Kidney capillary endothelial cell (primary cell): ENCODE data around the gene CMA1.

Experiments used
- DNase-seq: peaks from one replicate; pipeline ENCODE4 v3.0.0-alpha.2; 2018; ENCODE audit warnings: low spot score

The CMA1 gene

DNA sequence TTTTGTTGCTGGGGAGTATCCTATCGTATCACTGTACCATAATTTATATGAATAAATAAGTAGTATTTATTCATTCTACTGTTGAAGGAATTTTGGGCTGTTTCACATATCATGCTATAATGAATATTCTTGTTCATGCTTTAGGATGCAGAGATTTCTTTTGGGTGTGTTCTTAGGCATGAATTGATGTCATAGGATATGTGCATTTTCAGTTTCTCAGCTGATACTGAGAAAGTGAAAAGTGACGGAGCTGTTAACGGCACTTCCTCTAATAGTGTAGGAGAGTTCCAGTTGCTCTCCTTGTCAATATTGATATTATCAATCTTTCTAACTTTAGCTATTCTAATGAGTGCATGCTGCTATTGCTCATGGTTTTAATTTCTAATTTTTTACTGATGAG lies 42.3 kb downstream of the CMA1 start:
- no peak for DNase-seq

DNA sequence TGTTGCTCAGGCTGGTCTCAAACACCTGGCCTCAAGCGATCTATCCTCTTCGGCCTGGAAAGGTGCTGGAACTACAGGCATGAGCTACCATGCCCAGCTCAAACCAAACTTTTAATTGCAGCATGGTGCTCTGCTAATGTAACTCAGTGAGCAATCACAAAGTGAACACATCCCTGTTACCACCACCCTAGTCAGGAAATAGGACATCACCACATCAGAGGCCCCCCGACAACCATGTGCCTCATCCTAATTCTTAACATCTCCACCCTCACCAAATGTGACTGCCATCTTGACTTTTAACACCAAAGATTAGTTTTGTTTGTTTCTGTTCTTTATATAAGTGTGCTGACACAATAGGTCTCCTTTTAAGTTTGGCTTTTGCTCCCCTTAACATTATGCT lies 42.7 kb downstream of the CMA1 start:
- DNase-seq = no peak

DNA sequence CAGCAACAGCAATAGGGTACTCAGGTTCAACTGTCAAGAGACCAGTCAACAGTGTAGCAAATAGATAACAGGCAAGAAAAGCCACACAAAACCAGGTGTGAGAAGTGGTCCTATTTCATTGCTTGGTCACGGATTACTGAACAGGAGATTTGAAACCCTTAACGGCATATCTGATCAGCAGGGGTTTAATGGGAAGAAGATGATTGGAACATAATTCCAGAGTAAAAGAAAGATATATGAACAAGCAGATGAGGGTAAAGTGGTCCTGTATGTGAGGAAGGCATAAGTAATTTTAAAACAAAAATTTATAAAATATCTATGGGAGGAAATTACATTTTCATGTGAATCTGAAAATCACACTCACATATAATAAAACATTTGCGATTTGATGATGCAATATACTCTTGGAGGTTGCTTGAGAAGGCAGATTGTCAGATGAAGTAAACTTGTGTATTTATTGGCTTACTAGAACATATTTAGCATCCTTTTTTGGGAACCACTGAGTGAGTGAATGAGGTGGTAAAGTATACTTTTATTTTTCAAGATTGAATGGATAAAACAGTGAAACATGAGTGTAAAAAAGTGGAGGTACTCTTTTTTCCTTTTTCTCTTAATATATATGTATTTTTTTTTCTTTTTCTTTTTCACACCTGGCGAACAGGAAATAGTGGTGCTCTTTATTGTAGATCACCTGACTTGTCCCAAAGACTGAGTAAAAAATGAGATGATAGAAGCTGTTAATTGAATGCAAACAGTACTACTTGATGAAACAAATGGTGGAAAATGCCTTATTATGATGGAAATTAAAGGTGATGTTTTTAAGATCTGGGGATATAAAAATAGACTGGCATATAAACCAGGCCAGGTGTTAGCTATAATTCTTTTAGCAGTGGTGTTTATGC lies 43.9 kb downstream of the CMA1 start:
- no peak for DNase-seq

DNA sequence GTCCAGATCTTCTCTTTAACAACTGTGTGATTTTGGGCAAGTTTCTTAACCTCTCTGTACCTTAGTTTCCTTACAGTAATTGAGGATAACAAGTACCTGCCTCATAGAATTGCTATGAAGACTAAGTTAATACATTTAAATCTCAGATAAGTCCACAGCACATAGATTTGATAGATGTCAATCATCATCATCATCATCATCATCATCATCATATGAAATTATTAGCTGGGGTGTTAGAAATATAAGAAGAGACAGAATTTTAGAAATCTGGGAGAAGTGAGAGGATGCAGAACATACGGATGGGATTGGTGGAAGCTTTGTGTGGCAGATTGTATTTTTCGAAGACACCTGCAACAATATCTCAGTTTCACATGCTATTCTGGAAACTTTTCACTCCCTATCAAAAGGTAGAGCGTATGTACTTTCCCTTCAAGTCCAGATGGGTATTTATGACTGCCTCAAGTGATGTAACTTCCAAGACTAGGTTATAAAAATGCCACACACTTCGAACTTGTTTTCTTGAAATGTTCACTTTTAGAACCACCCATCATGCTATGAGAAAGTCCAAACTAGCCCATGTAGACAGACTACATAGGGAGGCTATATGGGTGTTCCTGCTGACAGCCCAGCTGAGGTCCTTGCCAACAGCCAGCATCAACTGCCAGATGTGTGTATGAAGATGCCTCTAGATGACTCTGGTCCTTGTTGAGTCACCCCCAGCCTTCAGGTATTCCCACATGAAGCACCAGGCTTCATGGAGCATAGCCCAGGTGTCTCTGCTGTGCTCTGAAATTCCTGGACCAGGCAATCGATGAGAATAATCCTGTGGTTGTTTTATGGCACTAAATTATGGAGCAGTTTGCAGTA lies 44.8 kb downstream of the CMA1 start:
- no peak for DNase-seq

DNA sequence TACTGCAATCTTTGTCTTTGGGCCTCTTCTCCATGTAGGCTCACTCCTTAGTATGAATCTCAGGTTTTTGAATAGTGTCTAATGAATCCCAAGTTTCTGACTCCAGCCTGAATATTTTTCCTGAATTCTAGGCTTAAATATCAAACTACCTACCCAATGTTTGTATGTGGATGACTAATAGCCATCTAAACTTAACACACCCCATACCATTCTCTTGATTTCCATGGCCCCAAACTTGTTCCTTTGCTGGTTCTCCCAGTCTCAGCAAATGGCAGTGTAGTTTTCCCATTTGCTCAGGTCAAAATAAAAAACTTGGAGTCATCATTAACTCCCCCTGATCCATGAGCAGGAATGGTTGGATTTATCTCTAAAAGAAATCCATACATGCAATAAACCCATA lies 46.7 kb downstream of the CMA1 start:
- DNase-seq = no peak

DNA sequence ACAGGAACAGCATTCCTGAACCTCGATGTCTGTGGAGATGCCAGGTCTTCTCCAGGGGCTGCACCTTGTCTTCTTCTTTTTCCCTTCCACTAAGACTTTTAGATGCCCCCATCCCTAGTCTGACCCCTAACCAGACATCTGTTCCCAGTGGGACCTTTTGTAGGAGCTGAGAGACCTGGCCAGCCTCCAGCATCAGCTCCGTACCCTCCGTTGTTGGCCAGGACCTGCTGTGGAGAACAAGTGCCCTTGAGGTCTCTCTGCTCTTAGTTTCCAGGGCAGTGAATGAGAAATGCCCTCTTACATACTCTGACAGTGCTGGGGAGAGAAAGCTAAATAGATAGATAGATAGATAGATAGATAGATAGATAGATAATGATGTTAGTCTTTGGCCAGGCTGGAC lies 48.7 kb downstream of the CMA1 start:
- DNase-seq = no peak

DNA sequence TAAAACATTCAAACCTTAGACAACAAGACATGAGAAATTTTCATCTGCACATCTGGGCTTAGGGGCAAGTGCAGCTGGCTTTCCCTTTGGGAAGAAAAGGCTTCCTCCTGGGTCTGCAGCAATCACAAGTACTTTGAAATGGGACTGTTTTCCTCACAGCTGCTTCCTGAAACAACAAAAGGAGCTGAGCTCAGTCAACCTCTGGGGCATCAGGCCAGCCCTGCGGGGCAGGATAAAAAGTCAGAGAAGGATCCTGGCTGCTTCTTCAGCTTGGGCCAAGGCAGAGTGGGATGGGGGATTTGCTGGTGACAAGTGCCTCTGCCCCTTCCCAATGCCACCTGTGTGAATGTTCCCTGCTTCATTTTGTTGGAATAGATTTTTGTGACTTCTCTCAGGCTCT lies 49.3 kb downstream of the CMA1 start:
- DNase-seq = no peak

DNA sequence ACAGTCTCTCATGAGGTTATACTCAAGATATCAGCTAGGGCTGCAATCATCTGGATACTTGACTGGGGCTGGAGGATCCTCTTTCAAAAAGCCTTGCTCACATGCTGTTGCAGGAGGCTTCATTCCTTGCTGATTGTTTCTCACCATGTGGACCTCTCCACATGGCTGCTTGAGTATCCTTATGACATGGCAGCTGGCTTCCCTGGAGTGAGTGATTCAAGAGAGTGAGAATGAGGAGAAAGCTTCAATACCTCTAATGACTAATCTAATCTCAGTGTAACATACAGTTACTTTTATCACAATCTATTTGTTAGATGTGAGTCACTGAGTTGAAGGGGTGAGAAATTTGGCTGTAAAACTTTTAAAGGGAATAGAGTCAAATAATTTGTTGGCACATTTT lies 51.1 kb downstream of the CMA1 start:
- no peak for DNase-seq
